ENCODE data around the gene TFAP2E. TPM values are rescaled to one million over a fixed set of nuclear protein-coding genes. Genes with fewer than 3 reads are reported as not detected.
A peak's percentile ranks its signal among the peaks of the same experiment; 100 is the strongest.

TFAP2E gene
- total and polyA plus RNA-seq, 3 experiments from 2014 or later = 0.41 to 1.0 (median 0.69) TPM

DNA sequence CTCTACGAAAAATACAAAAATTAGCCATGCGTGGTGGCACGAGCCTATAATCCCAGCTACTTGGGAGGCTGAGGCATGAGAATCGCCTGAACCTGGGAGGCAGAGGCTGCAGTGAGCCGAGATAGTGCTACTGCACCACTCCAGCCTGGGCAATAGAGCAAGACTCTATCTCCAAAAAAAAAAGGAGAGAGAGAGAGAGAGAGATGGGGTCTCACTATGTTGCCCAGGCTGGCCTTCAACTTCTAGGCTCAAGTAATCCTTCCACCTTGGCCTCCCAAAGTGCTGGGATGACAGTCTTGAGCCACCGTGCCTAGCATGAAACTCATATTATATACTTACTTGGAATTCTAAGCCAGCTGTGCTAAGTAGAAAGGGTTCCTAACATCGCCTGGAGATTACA lies 38.5 kb downstream of the TFAP2E start:
- no peak for DNase-seq
- Histone ChIP-seq H3K27me3 (ENCODE audit: insufficient read depth, low read length, poor library complexity, severe bottlenecking) (no peaks in the 10 kb centered on the region), H3K27ac (ENCODE audit: low read depth, low read length) (no peak overlapping the region), H3K4me3 (ENCODE audit: low read length) (no peak overlapping the region), H3K36me3 (ENCODE audit: insufficient read depth, low read length) (peaks cover 20% of the 10 kb centered on the region), H3K4me1 (ENCODE audit: insufficient read depth, low read length) (no peaks in the 10 kb centered on the region), H3K9me3 (ENCODE audit: low read length) (no peaks in the 10 kb centered on the region)
- Mint-ChIP-seq H3K27ac (peak overlapping the region in 1 of 8 donors; percentile 43), H3K4me3 (no peak overlapping the region), H3K4me1 (peaks cover 26 to 49% (median 41%) of the 10 kb centered on the region in 3 donors), H3K27me3 (no peaks in the 10 kb centered on the region), H3K36me3 (peaks cover 10 to 74% (median 25%) of the 10 kb centered on the region in 3 donors), H3K9me3 (no peaks in the 10 kb centered on the region)
- ChIA-PET CTCF (no interaction called here), POLR2A (no interaction called here)

DNA sequence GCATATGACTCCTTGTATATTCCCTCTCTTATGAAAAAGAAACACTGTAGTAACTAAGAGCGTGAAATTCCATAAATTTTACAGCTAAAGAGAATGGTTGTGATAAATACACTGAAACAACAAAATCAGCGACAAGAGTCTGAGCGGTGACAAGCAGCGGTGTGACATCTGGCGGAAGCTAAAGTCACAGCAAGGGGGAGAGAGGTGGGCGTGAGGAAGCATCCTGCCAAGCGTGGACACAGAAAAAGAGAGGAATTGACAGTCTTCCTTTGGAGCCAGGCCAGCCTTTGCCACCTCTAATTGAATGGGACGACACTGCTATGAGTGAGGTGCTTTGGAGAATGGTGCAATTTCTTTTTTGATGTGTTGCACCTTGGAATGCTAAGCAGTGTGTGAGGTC lies 42.3 kb downstream of the TFAP2E start:
- H3K27me3 ChIP-seq (ENCODE audit: insufficient read depth, low read length, poor library complexity, severe bottlenecking) = no peaks in the 10 kb centered on the region
- peaks cover 12% of the 10 kb centered on the region for H3K36me3 ChIP-seq (ENCODE audit: insufficient read depth, low read length)
- POLR2A ChIA-PET = no interaction called here
- no peak for DNase-seq
- no peaks in the 10 kb centered on the region for H3K9me3 ChIP-seq (ENCODE audit: low read length)
- no peaks in the 10 kb centered on the region for H3K4me1 ChIP-seq (ENCODE audit: insufficient read depth, low read length)
- no peaks in the 10 kb centered on the region for H3K27me3 Mint-ChIP-seq
- H3K4me3 ChIP-seq (ENCODE audit: low read length) = no peak overlapping the region
- no peaks in the 10 kb centered on the region for H3K9me3 Mint-ChIP-seq
- CTCF ChIA-PET = no interaction called here
- H3K4me1 Mint-ChIP-seq = peaks cover 25 to 60% (median 49%) of the 10 kb centered on the region in 3 donors
- H3K36me3 Mint-ChIP-seq = peaks cover 6 to 72% (median 16%) of the 10 kb centered on the region in 3 donors
- no peak overlapping the region for H3K4me3 Mint-ChIP-seq
- no peak overlapping the region for H3K27ac ChIP-seq (ENCODE audit: low read depth, low read length)
- peak overlapping the region in 3 of 8 donors; percentile 12 to 30 (median 14) for H3K27ac Mint-ChIP-seq

DNA sequence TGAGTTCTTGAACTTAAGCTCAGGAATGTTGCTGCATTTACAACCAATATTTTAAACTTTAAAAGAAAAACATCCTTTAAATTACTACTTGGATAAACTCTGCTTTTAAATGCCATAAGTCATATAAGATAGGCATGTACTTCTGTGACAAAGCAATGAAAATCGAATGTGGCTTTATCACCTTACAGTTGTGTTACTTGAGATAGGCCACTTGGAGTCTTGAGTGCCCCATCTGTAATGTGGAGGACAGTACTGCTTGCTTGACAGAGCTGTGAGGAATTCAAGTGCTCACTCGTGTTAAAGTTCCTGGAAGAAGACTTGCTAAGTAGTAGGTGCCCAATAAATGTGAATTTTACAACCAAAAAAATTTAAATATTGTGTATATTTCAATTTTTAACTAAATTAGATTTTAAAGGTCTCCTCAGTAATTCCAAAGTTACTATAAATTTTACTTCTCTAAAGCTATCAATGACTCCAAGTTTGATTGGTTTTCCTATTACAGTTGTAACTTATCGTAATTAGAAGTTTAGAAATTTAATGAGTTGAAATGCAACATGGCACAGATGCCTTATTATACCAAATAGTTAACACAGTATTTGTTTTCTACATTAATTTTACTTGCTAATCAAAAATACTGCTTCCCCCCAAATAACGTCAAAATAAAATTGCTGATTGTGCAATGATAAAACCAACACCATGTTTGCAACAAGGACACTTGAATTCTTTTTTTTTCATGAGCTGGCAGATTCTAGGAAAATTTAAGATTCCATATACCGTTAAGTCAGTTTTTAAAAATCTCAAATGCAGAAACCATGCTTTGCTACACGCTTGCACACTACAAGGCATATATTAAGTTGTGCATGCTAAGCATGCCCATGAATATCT lies 46.4 kb downstream of the TFAP2E start:
- no peaks in the 10 kb centered on the region for H3K27me3 Mint-ChIP-seq
- POLR2A ChIA-PET = no interaction called here

DNA sequence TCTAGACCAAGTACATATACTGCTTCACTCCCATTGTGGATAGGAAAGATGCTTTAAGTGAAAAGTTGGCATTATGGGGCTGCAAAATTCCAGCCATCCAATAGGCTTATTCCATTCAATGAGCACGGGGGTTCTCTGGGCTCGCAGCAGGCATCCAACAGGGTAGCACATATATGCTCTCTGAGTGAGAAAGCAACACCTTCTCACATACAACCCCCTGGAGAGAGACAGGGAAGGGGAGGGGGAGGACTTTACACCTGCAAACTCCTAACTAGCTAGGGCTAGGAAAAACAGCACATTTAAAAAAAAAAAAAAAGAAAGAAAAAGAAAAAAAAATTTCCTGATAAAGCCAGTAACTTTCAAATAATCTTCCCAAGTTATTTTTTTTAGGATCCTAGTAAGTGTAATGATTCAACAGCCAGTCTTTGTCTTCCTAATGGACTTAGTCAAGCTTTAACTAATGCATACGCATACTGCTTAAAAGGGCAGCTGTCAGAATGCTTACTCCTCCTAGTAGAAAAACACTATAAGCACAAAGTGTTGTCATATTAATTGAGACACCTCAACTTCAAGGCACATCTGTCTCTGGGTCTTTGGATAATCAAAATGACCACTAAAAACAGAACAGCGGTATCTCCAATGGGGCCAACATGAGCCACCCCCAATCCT lies 49.5 kb downstream of the TFAP2E start:
- H3K27me3 Mint-ChIP-seq = no peaks in the 10 kb centered on the region
- POLR2A ChIA-PET = no interaction called here
- Histone ChIP-seq H3K9me3 (ENCODE audit: low read length) (no peaks in the 10 kb centered on the region), H3K36me3 (ENCODE audit: insufficient read depth, low read length) (peaks cover 13% of the 10 kb centered on the region), H3K4me1 (ENCODE audit: insufficient read depth, low read length) (no peaks in the 10 kb centered on the region), H3K27me3 (ENCODE audit: insufficient read depth, low read length, poor library complexity, severe bottlenecking) (no peaks in the 10 kb centered on the region), H3K4me3 (ENCODE audit: low read length) (no peak overlapping the region), H3K27ac (ENCODE audit: low read depth, low read length) (no peak overlapping the region)
- H3K4me1 Mint-ChIP-seq = peaks cover 23 to 53% (median 43%) of the 10 kb centered on the region in 3 donors
- H3K27ac Mint-ChIP-seq = peak overlapping the region in 2 of 8 donors; percentile 11 to 87
- DNase-seq = no peak
- CTCF ChIA-PET = no interaction called here
- no peaks in the 10 kb centered on the region for H3K9me3 Mint-ChIP-seq
- H3K36me3 Mint-ChIP-seq = peaks cover 6 to 78% (median 16%) of the 10 kb centered on the region in 3 donors
- H3K4me3 Mint-ChIP-seq = no peak overlapping the region

More for the DNA sequence above, 46.4 kb downstream of the TFAP2E start:
- Mint-ChIP-seq H3K27ac (peak overlapping the region in 1 of 8 donors; percentile 44), H3K9me3 (no peaks in the 10 kb centered on the region), H3K36me3 (peaks cover 6 to 74% (median 15%) of the 10 kb centered on the region in 3 donors), H3K4me3 (no peak overlapping the region), H3K4me1 (peaks cover 27 to 60% (median 43%) of the 10 kb centered on the region in 3 donors)
- Histone ChIP-seq H3K4me3 (ENCODE audit: low read length) (no peak overlapping the region), H3K4me1 (ENCODE audit: insufficient read depth, low read length) (no peaks in the 10 kb centered on the region), H3K27ac (ENCODE audit: low read depth, low read length) (no peak overlapping the region), H3K27me3 (ENCODE audit: insufficient read depth, low read length, poor library complexity, severe bottlenecking) (no peaks in the 10 kb centered on the region), H3K36me3 (ENCODE audit: insufficient read depth, low read length) (peaks cover 17% of the 10 kb centered on the region), H3K9me3 (ENCODE audit: low read length) (no peaks in the 10 kb centered on the region)
- CTCF ChIA-PET = no interaction called here
- no peak for DNase-seq

DNA sequence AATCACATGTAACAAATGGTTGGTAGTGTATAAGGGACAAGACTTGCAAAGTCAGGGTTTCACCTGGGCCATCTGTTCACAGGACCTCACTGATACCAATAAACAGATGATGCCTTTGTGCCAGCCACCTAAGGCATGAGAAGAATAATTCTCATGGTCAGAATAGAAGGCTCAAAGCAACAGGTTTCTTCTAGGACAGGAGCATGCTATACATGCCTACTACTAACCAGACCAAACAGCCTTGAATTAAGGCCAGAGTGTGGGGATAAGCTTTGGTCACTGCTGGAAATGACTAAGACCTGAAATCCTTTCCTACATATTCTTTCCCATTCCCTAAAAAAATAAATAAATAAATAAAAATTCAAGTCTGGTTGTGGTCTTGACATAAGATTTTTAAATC lies 50.7 kb downstream of the TFAP2E start:
- no peak overlapping the region for H3K4me3 ChIP-seq (ENCODE audit: low read length)
- Mint-ChIP-seq H3K27ac (no peak overlapping the region), H3K4me1 (peaks cover 21 to 58% (median 43%) of the 10 kb centered on the region in 3 donors), H3K36me3 (peaks cover 0 to 75% (median 13%) of the 10 kb centered on the region in 3 donors), H3K4me3 (no peak overlapping the region), H3K9me3 (no peaks in the 10 kb centered on the region), H3K27me3 (no peaks in the 10 kb centered on the region)
- no peak overlapping the region for H3K27ac ChIP-seq (ENCODE audit: low read depth, low read length)
- no peaks in the 10 kb centered on the region for H3K27me3 ChIP-seq (ENCODE audit: insufficient read depth, low read length, poor library complexity, severe bottlenecking)
- H3K4me1 ChIP-seq (ENCODE audit: insufficient read depth, low read length) = no peaks in the 10 kb centered on the region
- H3K36me3 ChIP-seq (ENCODE audit: insufficient read depth, low read length) = peaks cover 16% of the 10 kb centered on the region
- H3K9me3 ChIP-seq (ENCODE audit: low read length) = no peaks in the 10 kb centered on the region
- ChIA-PET CTCF (no interaction called here), POLR2A (no interaction called here)
- no peak for DNase-seq

DNA sequence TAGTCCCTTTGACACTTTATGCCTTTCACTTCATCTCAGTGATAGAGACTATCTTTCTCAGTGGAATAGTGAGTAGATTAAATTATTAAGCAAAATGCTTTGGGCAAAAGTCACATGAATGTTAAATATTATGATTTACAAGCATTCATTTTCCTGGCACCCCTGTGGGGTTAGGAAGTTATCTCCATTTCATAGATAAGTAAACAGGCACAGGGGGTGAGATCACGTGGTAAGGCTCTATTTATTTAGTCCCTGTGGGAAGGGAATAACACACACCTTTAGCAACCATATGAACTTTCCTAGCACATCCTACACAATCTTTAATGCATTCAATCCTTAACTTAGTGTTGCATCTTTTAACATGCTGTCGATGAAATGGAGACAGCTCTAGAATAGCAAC lies 55.9 kb downstream of the TFAP2E start:
- peaks cover 21% of the 10 kb centered on the region for H3K36me3 ChIP-seq (ENCODE audit: insufficient read depth, low read length)
- H3K4me1 ChIP-seq (ENCODE audit: insufficient read depth, low read length) = no peaks in the 10 kb centered on the region
- Mint-ChIP-seq H3K27me3 (no peaks in the 10 kb centered on the region), H3K36me3 (peaks cover 9 to 80% (median 17%) of the 10 kb centered on the region in 3 donors), H3K9me3 (no peaks in the 10 kb centered on the region), H3K4me1 (peaks cover 11 to 50% (median 38%) of the 10 kb centered on the region in 3 donors), H3K4me3 (no peak overlapping the region), H3K27ac (no peak overlapping the region)
- no peak overlapping the region for H3K27ac ChIP-seq (ENCODE audit: low read depth, low read length)
- no peak overlapping the region for H3K4me3 ChIP-seq (ENCODE audit: low read length)
- CTCF ChIA-PET = no interaction called here
- DNase-seq = no peak
- H3K27me3 ChIP-seq (ENCODE audit: insufficient read depth, low read length, poor library complexity, severe bottlenecking) = no peaks in the 10 kb centered on the region
- H3K9me3 ChIP-seq (ENCODE audit: low read length) = no peaks in the 10 kb centered on the region
- POLR2A ChIA-PET = no interaction called here

DNA sequence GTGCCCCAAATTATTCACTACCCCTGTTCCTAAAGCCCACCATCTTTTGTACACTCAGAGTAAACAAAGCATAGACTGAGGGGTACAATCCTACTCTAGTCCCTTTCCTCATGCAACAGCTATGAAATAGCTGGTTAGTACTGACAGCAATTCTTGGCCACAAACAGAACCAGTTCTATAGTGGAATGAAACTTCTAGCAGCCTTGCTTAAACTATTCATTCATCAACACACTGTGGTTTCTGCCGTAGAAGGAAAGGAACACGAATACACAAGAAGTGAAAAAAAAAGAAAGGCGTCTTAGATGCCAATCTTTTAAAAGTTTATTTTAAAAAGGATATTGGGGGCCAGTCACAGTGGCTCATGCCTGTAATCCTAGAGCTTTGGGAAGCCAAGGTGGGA lies 58.3 kb downstream of the TFAP2E start:
- no peaks in the 10 kb centered on the region for H3K9me3 Mint-ChIP-seq
- ChIA-PET CTCF (no interaction called here), POLR2A (interaction anchor here (0.6 kb wide), 1 partner anchor 139 kb away, joined by 6 read pairs; no protein-coding TSS in a partner anchor)
- peaks cover 3% of the 10 kb centered on the region for H3K4me1 ChIP-seq (ENCODE audit: insufficient read depth, low read length)
- H3K27ac Mint-ChIP-seq = no peak overlapping the region
- peaks cover 14 to 52% (median 42%) of the 10 kb centered on the region in 3 donors for H3K4me1 Mint-ChIP-seq
- peaks cover 27% of the 10 kb centered on the region for H3K36me3 ChIP-seq (ENCODE audit: insufficient read depth, low read length)
- H3K27me3 ChIP-seq (ENCODE audit: insufficient read depth, low read length, poor library complexity, severe bottlenecking) = no peaks in the 10 kb centered on the region
- no peaks in the 10 kb centered on the region for H3K9me3 ChIP-seq (ENCODE audit: low read length)
- H3K4me3 ChIP-seq (ENCODE audit: low read length) = no peak overlapping the region
- H3K36me3 Mint-ChIP-seq = peaks cover 9 to 81% (median 17%) of the 10 kb centered on the region in 3 donors
- H3K27ac ChIP-seq (ENCODE audit: low read depth, low read length) = no peak overlapping the region
- DNase-seq = no peak
- no peaks in the 10 kb centered on the region for H3K27me3 Mint-ChIP-seq
- H3K4me3 Mint-ChIP-seq = no peak overlapping the region

DNA sequence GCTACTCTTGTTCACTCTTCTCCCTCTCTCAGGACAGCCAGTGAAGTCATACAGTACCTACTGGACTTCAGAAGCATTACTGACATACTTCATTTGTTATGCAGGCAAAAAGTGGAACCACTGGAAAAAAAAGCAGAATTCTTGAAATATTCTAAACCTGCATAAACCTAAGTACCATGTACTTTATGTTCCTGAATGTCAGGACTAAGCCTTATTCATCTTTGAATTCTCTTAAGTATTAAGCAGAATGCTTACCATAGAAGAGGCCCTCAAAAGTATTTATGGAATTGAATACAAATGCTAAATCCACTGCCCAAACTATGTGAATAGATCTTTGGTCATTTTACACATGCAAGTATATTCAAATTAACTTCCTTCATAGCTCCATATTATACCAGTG lies 60.4 kb downstream of the TFAP2E start:
- DNase-seq = no peak
- peaks cover 25 to 53% (median 44%) of the 10 kb centered on the region in 3 donors for H3K4me1 Mint-ChIP-seq
- Histone ChIP-seq H3K4me3 (ENCODE audit: low read length) (no peak overlapping the region), H3K36me3 (ENCODE audit: insufficient read depth, low read length) (peaks cover 24% of the 10 kb centered on the region), H3K9me3 (ENCODE audit: low read length) (no peaks in the 10 kb centered on the region), H3K27me3 (ENCODE audit: insufficient read depth, low read length, poor library complexity, severe bottlenecking) (no peaks in the 10 kb centered on the region), H3K27ac (ENCODE audit: low read depth, low read length) (no peak overlapping the region), H3K4me1 (ENCODE audit: insufficient read depth, low read length) (peaks cover 20% of the 10 kb centered on the region)
- H3K4me3 Mint-ChIP-seq = no peak overlapping the region
- no peaks in the 10 kb centered on the region for H3K27me3 Mint-ChIP-seq
- peak overlapping the region in 1 of 8 donors; percentile 54 for H3K27ac Mint-ChIP-seq
- CTCF ChIA-PET = no interaction called here
- peaks cover 9 to 67% (median 14%) of the 10 kb centered on the region in 3 donors for H3K36me3 Mint-ChIP-seq
- POLR2A ChIA-PET = no interaction called here
- H3K9me3 Mint-ChIP-seq = no peaks in the 10 kb centered on the region
